MM.1S (cell line): ENCODE measurements around the gene DNLZ.

Source experiments
- DNase-seq: peaks from one replicate; pipeline ENCODE4 v3.0.0-alpha.2; 2015
- H2AFZ ChIP-seq: fragments of 300-600 bp; sonication (generic); 2 replicates; pipeline ENCODE4 v1.6.0; 2016; ENCODE audit warnings: antibody characterized with exemption, low read length
- H3F3A ChIP-seq: fragments of 300-600 bp; sonication (generic); 2 replicates; pipeline ENCODE4 v1.6.1; 2016; ENCODE audit warnings: mild to moderate bottlenecking, antibody characterized with exemption, low read length, moderate library complexity, mixed read lengths; ENCODE audit not compliant: insufficient read depth
- H3K27ac ChIP-seq: fragments of 300-600 bp; sonication (generic); 2 replicates; pipeline ENCODE4 v1.5.1; 2016; ENCODE audit warnings: mild to moderate bottlenecking, low read length
- H3K27me3 ChIP-seq: fragments of 300-600 bp; sonication (generic); replicated peaks from 2 replicates; pipeline ENCODE4 v1.6.0; 2016; ENCODE audit warnings: low read length; ENCODE audit not compliant: insufficient read depth
- H3K36me3 ChIP-seq: fragments of 300-600 bp; sonication (generic); replicated peaks from 2 replicates; pipeline ENCODE4 v1.6.1; 2016; ENCODE audit warnings: mild to moderate bottlenecking, low read length, mixed read lengths; ENCODE audit not compliant: insufficient read depth
- H3K4me1 ChIP-seq: fragments of 300-600 bp; sonication (generic); 2 replicates; pipeline ENCODE4 v1.6.1; 2016; ENCODE audit warnings: low read length, mixed read lengths
- H3K4me2 ChIP-seq: fragments of 300-600 bp; sonication (generic); 2 replicates; pipeline ENCODE4 v1.6.0; 2016; ENCODE audit warnings: low read depth, low read length
- H3K4me3 ChIP-seq: fragments of 300-600 bp; sonication (generic); 2 replicates; pipeline ENCODE4 v1.5.1; 2016; ENCODE audit warnings: low read length, mixed read lengths
- H3K79me2 ChIP-seq: fragments of 300-600 bp; sonication (generic); 2 replicates; pipeline ENCODE4 v1.6.1; 2016; ENCODE audit warnings: mixed run types, low read length, mixed read lengths
- H3K9ac ChIP-seq: fragments of 300-600 bp; sonication (generic); 2 replicates; pipeline ENCODE4 v1.6.1; 2016; ENCODE audit warnings: low read length, mixed read lengths
- H3K9me2 ChIP-seq: fragments of 300-600 bp; sonication (generic); replicated peaks from 2 replicates; pipeline ENCODE4 v1.6.1; 2016; ENCODE audit warnings: mild to moderate bottlenecking, low read length, mixed read lengths; ENCODE audit not compliant: insufficient read depth
- H3K9me3 ChIP-seq: fragments of 300-600 bp; sonication (generic); replicated peaks from 2 replicates; pipeline ENCODE4 v1.6.1; 2016; ENCODE audit warnings: mild to moderate bottlenecking, low read length, mixed read lengths; ENCODE audit not compliant: insufficient read depth
- H4K20me1 ChIP-seq: fragments of 300-600 bp; sonication (generic); 2 replicates; pipeline ENCODE4 v1.6.1; 2016; ENCODE audit warnings: mild to moderate bottlenecking, low read length, moderate library complexity, mixed read lengths; ENCODE audit not compliant: insufficient read depth
- CTCF ChIP-seq: fragments of 300-600 bp; sonication (generic); IDR thresholded peaks from 2 replicates; pipeline ENCODE4 v1.5.1; 2016; ENCODE audit warnings: antibody characterized with exemption, low read length, mixed read lengths
- EZH2 ChIP-seq: fragments of 300-600 bp; sonication (generic); optimal IDR thresholded peaks from 2 replicates; pipeline ENCODE3; 2017; ENCODE audit warnings: low read depth, mild to moderate bottlenecking, antibody characterized with exemption, low read length, mixed read lengths
- EZH2phosphoT487 ChIP-seq: fragments of 300-600 bp; sonication (generic); IDR thresholded peaks from 2 replicates; pipeline ENCODE4 v1.6.1; 2018; ENCODE audit warnings: antibody characterized with exemption, low read length

DNLZ gene

GRCh38 chr9:136363949-136364748 lies 605 bp upstream of the DNLZ start:
- Histone ChIP-seq H3K27me3 (peaks cover 16% of the 10 kb centered on the region), H3F3A (no peaks in the 10 kb centered on the region), H3K4me2 (peak overlapping the region; percentile 45), H3K4me3 (no peak overlapping the region), H2AFZ (0 out of 2 replicates have a peak overlapping the region, but pooled peaks have one; percentile 52), H3K79me2 (peaks cover 11% of the 10 kb centered on the region; the same call in 1 of the 2 replicates), H3K9ac (no peak overlapping the region), H3K36me3 (no peaks in the 10 kb centered on the region), H4K20me1 (no peaks in the 10 kb centered on the region; the same call in 1 of the 2 replicates), H3K9me3 (no peaks in the 10 kb centered on the region), H3K4me1 (peaks cover 5% of the 10 kb centered on the region), H3K27ac (no peak overlapping the region), H3K9me2 (no peaks in the 10 kb centered on the region)
- DNase-seq: peak; percentile 7
- TF ChIP-seq EZH2phosphoT487 (no peak), CTCF (no peak), EZH2 (no peak)

GRCh38 chr9:136362450-136362784 lies 1.1 kb downstream of the DNLZ start:
- no peak for DNase-seq
- TF ChIP-seq EZH2phosphoT487 (no peak), EZH2 (no peak), CTCF (no peak)
- H3K9ac ChIP-seq: no peak overlapping the region
- no peaks in the 10 kb centered on the region for H3K9me3 ChIP-seq
- no peak overlapping the region for H3K4me3 ChIP-seq
- 0 out of 2 replicates have a peak, but pooled peaks cover 4% of the 10 kb centered on the region for H3K27me3 ChIP-seq
- H4K20me1 ChIP-seq: no peaks in the 10 kb centered on the region; the same call in 1 of the 2 replicates
- H3K4me1 ChIP-seq: peaks cover 5% of the 10 kb centered on the region
- H3K79me2 ChIP-seq: peaks cover 11% of the 10 kb centered on the region; the same call in 1 of the 2 replicates
- no peak overlapping the region for H2AFZ ChIP-seq
- no peak overlapping the region for H3K4me2 ChIP-seq
- H3K36me3 ChIP-seq: no peaks in the 10 kb centered on the region
- no peaks in the 10 kb centered on the region for H3K9me2 ChIP-seq
- no peaks in the 10 kb centered on the region for H3F3A ChIP-seq
- H3K27ac ChIP-seq: no peak overlapping the region

- H3K9me3 ChIP-seq: no peaks in the 10 kb centered on the region
- peaks cover 5% of the 10 kb centered on the region for H3K4me1 ChIP-seq
- no peak overlapping the region for H3K4me2 ChIP-seq
- no peak for DNase-seq
- H3K9me2 ChIP-seq: no peaks in the 10 kb centered on the region
- H3K36me3 ChIP-seq: no peaks in the 10 kb centered on the region
- 0 out of 2 replicates have a peak, but pooled peaks cover 7% of the 10 kb centered on the region for H3K27me3 ChIP-seq
- TF ChIP-seq EZH2: no peak
- TF ChIP-seq EZH2phosphoT487: no peak
- TF ChIP-seq CTCF: no peak
- peaks cover 11% of the 10 kb centered on the region; the same call in 1 of the 2 replicates for H3K79me2 ChIP-seq
- H3K4me3 ChIP-seq: no peak overlapping the region
- H3K27ac ChIP-seq: no peak overlapping the region
- no peak overlapping the region for H2AFZ ChIP-seq
- H4K20me1 ChIP-seq: no peaks in the 10 kb centered on the region; the same call in 1 of the 2 replicates
- no peak overlapping the region for H3K9ac ChIP-seq
- no peaks in the 10 kb centered on the region for H3F3A ChIP-seq
These were observed 1.6 kb downstream of the DNLZ start for GRCh38 chr9:136361754-136362449.
